Endothelial cell of umbilical vein (primary cell): ENCODE data around the gene RUVBL1.

ENCODE experiments used
- EZH2 ChIP-seq: IDR thresholded peaks from 2 replicates; pipeline ENCODE4 v1.6.1; 2012; ENCODE audit warnings: borderline replicate concordance, low read depth, mild to moderate bottlenecking, moderate library complexity, low read length, inconsistent platforms; ENCODE audit not compliant: severe bottlenecking
- POLR2A ChIP-seq: IDR thresholded peaks from 2 replicates; pipeline ENCODE4 v1.6.1; 2012; ENCODE audit warnings: low read depth, mild to moderate bottlenecking, control low read depth, low read length
- POLR2AphosphoS5 ChIP-seq: IDR thresholded peaks from 2 replicates; pipeline ENCODE4 v1.6.1; 2012; ENCODE audit warnings: low read depth, mild to moderate bottlenecking, control low read depth, low read length, moderate library complexity; ENCODE audit not compliant: insufficient read depth
- TF ChIP-seq, protein P1 (sequence below), 2 donors: IDR thresholded peaks; 1 replicate in 1 of 2; 2 replicates in 1 of 2; pipeline ENCODE4 v1.5.1; 2011; ENCODE audit warnings: low read length in 2 of 2, mild to moderate bottlenecking in 2 of 2, moderate library complexity in 2 of 2, control low read depth in 1 of 2, inconsistent platforms in 1 of 2, low read depth in 1 of 2; ENCODE audit not compliant: insufficient read depth in 1 of 2; ENCODE audit errors: extremely low read depth in 1 of 2
- TF ChIP-seq, protein P2 (sequence below): IDR thresholded peaks from 2 replicates; pipeline ENCODE4 v1.6.1; 2011; ENCODE audit not compliant: insufficient read depth, insufficient read length

- TF ChIP-seq, protein P1, sequence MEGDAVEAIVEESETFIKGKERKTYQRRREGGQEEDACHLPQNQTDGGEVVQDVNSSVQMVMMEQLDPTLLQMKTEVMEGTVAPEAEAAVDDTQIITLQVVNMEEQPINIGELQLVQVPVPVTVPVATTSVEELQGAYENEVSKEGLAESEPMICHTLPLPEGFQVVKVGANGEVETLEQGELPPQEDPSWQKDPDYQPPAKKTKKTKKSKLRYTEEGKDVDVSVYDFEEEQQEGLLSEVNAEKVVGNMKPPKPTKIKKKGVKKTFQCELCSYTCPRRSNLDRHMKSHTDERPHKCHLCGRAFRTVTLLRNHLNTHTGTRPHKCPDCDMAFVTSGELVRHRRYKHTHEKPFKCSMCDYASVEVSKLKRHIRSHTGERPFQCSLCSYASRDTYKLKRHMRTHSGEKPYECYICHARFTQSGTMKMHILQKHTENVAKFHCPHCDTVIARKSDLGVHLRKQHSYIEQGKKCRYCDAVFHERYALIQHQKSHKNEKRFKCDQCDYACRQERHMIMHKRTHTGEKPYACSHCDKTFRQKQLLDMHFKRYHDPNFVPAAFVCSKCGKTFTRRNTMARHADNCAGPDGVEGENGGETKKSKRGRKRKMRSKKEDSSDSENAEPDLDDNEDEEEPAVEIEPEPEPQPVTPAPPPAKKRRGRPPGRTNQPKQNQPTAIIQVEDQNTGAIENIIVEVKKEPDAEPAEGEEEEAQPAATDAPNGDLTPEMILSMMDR (IDR thresholded peaks at IDR 0.05; ENCODE audit: extremely low read depth in 1 of 2, insufficient read depth in 1 of 2, low read depth in 1 of 2, low read length in 2 of 2), result no peak
- no peak for TF ChIP-seq POLR2AphosphoS5
- TF ChIP-seq EZH2, result no peak
- TF ChIP-seq, protein P2, sequence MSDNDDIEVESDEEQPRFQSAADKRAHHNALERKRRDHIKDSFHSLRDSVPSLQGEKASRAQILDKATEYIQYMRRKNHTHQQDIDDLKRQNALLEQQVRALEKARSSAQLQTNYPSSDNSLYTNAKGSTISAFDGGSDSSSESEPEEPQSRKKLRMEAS, result no peak
- no peak for TF ChIP-seq POLR2A
These were observed 62.9 kb downstream of the RUVBL1 start for GRCh38 chr3:128060473-128061381.
